Thymus (tissue), 11 donors: Measurements from ENCODE around the gene SLC5A9. TPM values are rescaled to one million over a fixed set of nuclear protein-coding genes. Genes with fewer than 3 reads are reported as not detected.
"Not testable (repeated sequence)": the region's sequence is repeated elsewhere in the genome, so short reads cannot be mapped to it uniquely, and the experiment has no call there.

Experiments
- DNase-seq, 9 donors: peaks; one replicate each; pipeline ENCODE4 v3.0.0-alpha.2; 2013; ENCODE audit warnings: low spot score in 9 of 9, low read depth in 6 of 9, missing footprints in 1 of 9
- H3K27ac ChIP-seq, 2 donors: one replicate each; pipeline ENCODE4 v1.5.1; 2013; ENCODE audit warnings: control low read depth in 1 of 2, low read depth in 1 of 2, low read length in 1 of 2, mild to moderate bottlenecking in 1 of 2, moderate library complexity in 1 of 2
- H3K27me3 ChIP-seq, 2 donors: one replicate each; pipeline ENCODE4 v1.5.1; 2013; ENCODE audit warnings: low read length in 1 of 2; ENCODE audit not compliant: control insufficient read depth in 2 of 2, insufficient read depth in 1 of 2
- H3K36me3 ChIP-seq, 2 donors: one replicate each; pipeline ENCODE4 v1.5.1; 2013; ENCODE audit warnings: low read length in 1 of 2, mild to moderate bottlenecking in 1 of 2, moderate library complexity in 1 of 2; ENCODE audit not compliant: control insufficient read depth in 2 of 2, insufficient read depth in 2 of 2
- H3K4me1 ChIP-seq, 2 donors: one replicate each; pipeline ENCODE4 v1.5.1; 2013; ENCODE audit warnings: low read length in 2 of 2; ENCODE audit not compliant: control insufficient read depth in 2 of 2, insufficient read depth in 2 of 2
- H3K4me3 ChIP-seq, 2 donors: one replicate each; pipeline ENCODE4 v1.5.1; 2013; ENCODE audit warnings: low read length in 2 of 2, control low read depth in 1 of 2, mild to moderate bottlenecking in 1 of 2
- H3K9me3 ChIP-seq, 2 donors: one replicate each; pipeline ENCODE4 v1.5.1; 2013; ENCODE audit warnings: low read length in 1 of 2, mild to moderate bottlenecking in 1 of 2; ENCODE audit not compliant: control insufficient read depth in 2 of 2, insufficient read depth in 1 of 2
- WGBS: extraction: QIAGEN DNeasy Blood & Tissue Kit; methylation state at CpG from one replicate; pipeline ENCODE4 v1.1.7; 2013; 5-methylcytosine and 5-hydroxymethylcytosine counted together
- polyA plus RNA-seq: library from polyadenylated mRNA; stranded (reverse); fragments of 200-250 nt; gene quantifications from one replicate; pipeline ENCODE4 v1.2.3, GENCODE V29; 2013
- total RNA-seq: library from RNA; stranded (reverse); fragments of 120-200 nt; gene quantifications from one replicate; pipeline ENCODE4 v1.2.4, GENCODE V29; 2013
- donor health status: healthy.

Gene SLC5A9
- total and polyA plus RNA-seq, 2 donors, result 0.05 to 0.78 TPM

- no peaks in the 10 kb centered on the region for H3K4me1 ChIP-seq
- H3K9me3 ChIP-seq, result no peaks in the 10 kb centered on the region
- H3K36me3 ChIP-seq, result no peaks in the 10 kb centered on the region
- no peak overlapping the region for H3K4me3 ChIP-seq
- DNase-seq, result no peak
- no peak overlapping the region for H3K27ac ChIP-seq
- no peaks in the 10 kb centered on the region for H3K27me3 ChIP-seq
- 95% methylated on average over 12 of the region's 12 CpGs for WGBS
Measured at GRCh38 chr1:48208251-48208650, 14.3 kb upstream of the SLC5A9 start.

- Histone ChIP-seq H3K4me1 (no peaks in the 10 kb centered on the region), H3K4me3 (no peak overlapping the region), H3K27me3 (no peaks in the 10 kb centered on the region), H3K27ac (no peak overlapping the region), H3K36me3 (no peaks in the 10 kb centered on the region), H3K9me3 (no peaks in the 10 kb centered on the region)
- DNase-seq, result no peak
- 95% methylated on average over 4 of the region's 4 CpGs for WGBS
Measured at GRCh38 chr1:48208652-48209051, 13.9 kb upstream of the SLC5A9 start.

- not testable (repeated sequence) for H3K36me3 ChIP-seq, H3K4me3 ChIP-seq, H3K9me3 ChIP-seq, H3K4me1 ChIP-seq, H3K27ac ChIP-seq, H3K27me3 ChIP-seq, DNase-seq
- WGBS, result 96% methylated on average over 8 of the region's 8 CpGs
Measured at GRCh38 chr1:48213462-48213861, 9.1 kb upstream of the SLC5A9 start.

GRCh38 chr1:48214366-48214765, 8.2 kb upstream of the SLC5A9 start:
- H3K4me3 ChIP-seq, H3K27me3 ChIP-seq, H3K27ac ChIP-seq, H3K4me1 ChIP-seq, H3K9me3 ChIP-seq, H3K36me3 ChIP-seq, DNase-seq: not testable (repeated sequence)
- WGBS, result 93% methylated on average over 6 of the region's 6 CpGs

GRCh38 chr1:48214820-48215219, 7.7 kb upstream of the SLC5A9 start:
- H3K36me3 ChIP-seq, result no peaks in the 10 kb centered on the region
- no peak overlapping the region for H3K27ac ChIP-seq
- no peak for DNase-seq
- WGBS, result 89% methylated on average over 4 of the region's 4 CpGs
- no peaks in the 10 kb centered on the region for H3K9me3 ChIP-seq
- no peak overlapping the region for H3K4me3 ChIP-seq
- H3K27me3 ChIP-seq, result no peaks in the 10 kb centered on the region
- no peaks in the 10 kb centered on the region for H3K4me1 ChIP-seq

GRCh38 chr1:48215222-48215621, 7.3 kb upstream of the SLC5A9 start:
- no peaks in the 10 kb centered on the region for H3K4me1 ChIP-seq
- no peak overlapping the region for H3K4me3 ChIP-seq
- no peak for DNase-seq
- H3K9me3 ChIP-seq, result no peaks in the 10 kb centered on the region
- no peaks in the 10 kb centered on the region for H3K36me3 ChIP-seq
- H3K27me3 ChIP-seq, result no peaks in the 10 kb centered on the region
- no peak overlapping the region for H3K27ac ChIP-seq
- 79% methylated on average over 1 of the region's 1 CpG for WGBS

GRCh38 chr1:48215889-48216288, 6.6 kb upstream of the SLC5A9 start:
- H3K27me3 ChIP-seq, result no peaks in the 10 kb centered on the region
- no peaks in the 10 kb centered on the region for H3K9me3 ChIP-seq
- H3K36me3 ChIP-seq, result no peaks in the 10 kb centered on the region
- no peaks in the 10 kb centered on the region for H3K4me1 ChIP-seq
- H3K27ac ChIP-seq, result no peak overlapping the region
- WGBS, result 97% methylated on average over 2 of the region's 2 CpGs
- no peak overlapping the region for H3K4me3 ChIP-seq
- DNase-seq, result no peak

- Histone ChIP-seq H3K27me3 (no peaks in the 10 kb centered on the region), H3K9me3 (no peaks in the 10 kb centered on the region), H3K27ac (no peak overlapping the region), H3K4me3 (no peak overlapping the region), H3K4me1 (no peaks in the 10 kb centered on the region), H3K36me3 (no peaks in the 10 kb centered on the region)
- 92% methylated on average over 2 of the region's 2 CpGs for WGBS
- DNase-seq, result no peak
Measured at GRCh38 chr1:48216313-48216712, 6.2 kb upstream of the SLC5A9 start.

GRCh38 chr1:48216941-48217340, 5.6 kb upstream of the SLC5A9 start:
- no peak for DNase-seq
- Histone ChIP-seq H3K4me3 (no peak overlapping the region), H3K36me3 (no peaks in the 10 kb centered on the region), H3K4me1 (no peaks in the 10 kb centered on the region), H3K27me3 (no peaks in the 10 kb centered on the region), H3K9me3 (no peaks in the 10 kb centered on the region), H3K27ac (no peak overlapping the region)
- 72% methylated on average over 3 of the region's 3 CpGs for WGBS

GRCh38 chr1:48217856-48218255, 4.7 kb upstream of the SLC5A9 start:
- Histone ChIP-seq H3K36me3 (no peaks in the 10 kb centered on the region), H3K9me3 (no peaks in the 10 kb centered on the region), H3K27me3 (no peaks in the 10 kb centered on the region), H3K4me1 (no peaks in the 10 kb centered on the region), H3K4me3 (no peak overlapping the region), H3K27ac (no peak overlapping the region)
- DNase-seq, result no peak
- 89% methylated on average over 1 of the region's 1 CpG for WGBS
